HG02938 (cell line): Measurements from ENCODE around the gene CTNNBL1.

ENCODE experiments used
- ATAC-seq: cut with Tn5 transposase; IDR thresholded peaks from one replicate; pipeline ENCODE4 v1.9.1; 2021; ENCODE audit warnings: mild to moderate bottlenecking, moderate library complexity; ENCODE audit not compliant: unreplicated experiment

The CTNNBL1 gene

GRCh38 chr20:37775200-37775599 is 81.4 kb downstream of the CTNNBL1 start:
- no peak for ATAC-seq

DNA sequence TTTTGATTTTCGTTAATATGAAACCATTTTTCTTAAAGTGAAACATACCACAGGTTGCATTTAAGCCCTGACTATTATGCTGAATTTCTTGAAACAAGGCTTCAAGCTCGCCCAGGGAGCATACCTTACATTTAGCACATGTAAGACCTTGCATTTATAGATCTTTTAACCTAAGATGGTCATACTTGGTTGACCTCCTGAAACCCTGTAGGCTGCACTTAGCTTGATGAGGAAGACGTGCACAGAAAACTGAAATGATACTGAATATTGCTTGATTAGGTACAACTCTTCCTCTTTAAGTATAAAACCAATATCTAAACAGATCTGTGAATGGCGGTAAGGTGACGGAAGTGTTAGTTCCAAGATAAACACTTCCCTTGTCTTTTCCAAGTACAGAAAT is 82.2 kb downstream of the CTNNBL1 start:
- ATAC-seq = no peak

DNA sequence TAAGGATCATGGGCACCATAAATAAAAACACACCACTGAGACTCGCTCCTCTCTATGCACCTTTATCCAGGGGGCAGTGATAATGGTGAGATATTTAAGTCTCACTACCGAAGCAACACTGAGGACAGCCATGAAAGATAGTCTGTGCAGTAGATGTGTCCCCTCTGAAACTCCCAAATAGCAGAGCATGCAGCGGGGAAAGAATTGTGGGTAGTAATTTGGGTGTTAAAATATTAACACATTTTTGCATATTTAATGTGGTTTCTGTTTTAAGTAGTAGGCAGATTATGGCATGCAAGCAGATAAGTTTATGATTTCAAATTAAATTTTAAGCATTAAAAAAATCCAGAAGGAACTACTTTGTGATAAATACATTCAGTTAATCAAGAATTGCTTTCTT is 82.7 kb downstream of the CTNNBL1 start:
- ATAC-seq = no peak

DNA sequence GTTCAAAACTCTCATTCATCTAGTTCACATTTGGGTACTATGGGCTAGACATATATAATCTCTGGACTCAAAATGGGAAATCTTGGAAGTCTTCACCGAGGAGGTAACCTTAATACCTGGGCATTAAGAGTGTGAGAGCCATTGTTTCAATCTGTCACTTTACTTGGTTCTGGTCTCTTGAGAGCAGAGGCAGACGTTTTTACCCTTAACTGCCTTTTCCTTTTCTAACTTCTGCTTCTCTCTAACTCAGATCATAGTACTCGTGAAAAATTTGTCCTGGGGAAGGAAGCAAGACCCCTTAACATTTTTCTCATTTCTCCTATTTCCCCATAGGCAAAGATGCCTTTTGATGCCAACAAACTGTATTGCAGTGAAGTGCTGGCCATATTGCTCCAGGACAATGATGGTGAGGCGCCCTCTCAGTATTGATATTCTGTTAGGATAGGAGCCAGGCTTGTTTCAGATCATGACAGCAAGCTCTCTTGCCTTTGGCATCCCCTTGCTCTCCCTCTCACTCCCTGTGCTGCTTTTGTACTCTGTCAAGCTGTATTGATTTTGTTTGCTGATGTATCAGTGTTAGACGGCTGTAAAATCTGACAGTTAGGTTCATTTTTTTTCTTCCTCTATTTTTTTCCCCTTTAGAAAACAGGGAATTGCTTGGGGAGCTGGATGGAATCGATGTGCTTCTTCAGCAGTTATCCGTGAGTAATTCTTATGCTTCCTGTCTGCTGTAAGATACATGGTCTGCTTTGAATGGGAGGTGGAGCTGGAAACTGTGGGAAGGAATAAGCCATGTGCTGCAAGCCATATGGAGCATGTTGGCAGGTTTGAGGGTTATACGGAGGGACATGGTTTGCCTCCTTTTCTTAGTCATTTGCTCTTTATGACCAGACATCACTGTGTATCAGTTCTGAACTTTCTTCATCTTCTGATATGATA is 83.5 kb downstream of the CTNNBL1 start:
- no peak for ATAC-seq

- ATAC-seq = no peak
These were observed 84.3 kb downstream of the CTNNBL1 start for GRCh38 chr20:37777988-37778659.

DNA sequence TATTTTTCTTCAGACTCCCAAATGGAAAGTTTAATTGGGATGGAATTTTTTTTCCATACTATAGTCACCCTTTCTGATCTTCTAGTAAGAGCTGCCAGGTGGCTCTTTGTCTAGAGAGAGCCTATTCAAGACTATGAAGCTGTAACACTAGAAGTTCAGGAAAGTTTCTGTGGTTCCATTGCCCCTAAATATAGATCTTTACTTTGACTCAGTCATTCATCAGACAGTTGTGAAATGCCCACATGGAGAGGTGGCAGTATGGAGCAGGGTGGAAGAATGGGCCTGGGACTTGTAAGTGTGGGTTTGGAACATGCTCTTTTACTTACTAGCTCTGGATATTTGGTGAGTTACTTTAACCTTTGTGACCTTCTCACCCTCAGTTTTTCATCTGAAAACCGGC is 87.8 kb downstream of the CTNNBL1 start:
- ATAC-seq = no peak

DNA sequence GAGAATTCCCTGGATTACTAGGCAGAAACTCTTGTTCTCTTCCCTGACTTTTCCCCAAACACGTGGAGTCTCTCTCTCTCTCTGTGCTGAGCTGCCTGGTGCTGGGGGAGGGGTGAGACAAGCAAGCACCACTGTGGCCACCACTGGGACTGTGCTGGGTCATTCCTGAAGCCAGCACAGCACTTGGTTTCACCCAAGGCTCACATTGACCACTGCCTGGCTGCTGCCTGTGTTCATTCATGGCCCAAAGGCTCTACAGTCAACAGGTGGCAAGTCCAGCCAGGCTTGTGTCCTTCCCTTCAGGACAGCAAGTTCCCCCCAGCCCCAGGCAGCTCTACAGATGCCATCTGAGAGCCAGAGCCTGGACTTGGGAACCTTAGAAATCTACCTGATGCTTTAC is 92.2 kb downstream of the CTNNBL1 start:
- no peak for ATAC-seq

DNA sequence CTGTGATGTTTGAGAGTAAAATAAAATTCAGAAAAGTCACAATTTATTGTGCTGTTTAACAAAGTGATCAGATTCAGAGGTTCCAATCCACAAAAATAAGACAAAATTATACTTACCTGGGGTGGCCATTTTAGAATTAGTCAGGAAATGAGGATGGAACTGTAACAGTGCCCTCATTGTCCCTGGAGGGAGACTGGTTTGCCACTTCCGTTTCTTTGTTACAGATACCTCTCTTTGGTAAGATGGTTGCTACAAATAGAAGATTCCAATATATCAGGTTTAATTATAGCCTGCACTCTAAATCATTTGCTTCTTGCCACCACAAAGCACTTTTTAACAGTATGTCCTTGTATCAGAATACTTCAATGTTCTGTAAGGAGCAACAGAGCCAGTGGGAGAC is 95.6 kb downstream of the CTNNBL1 start:
- ATAC-seq = no peak

DNA sequence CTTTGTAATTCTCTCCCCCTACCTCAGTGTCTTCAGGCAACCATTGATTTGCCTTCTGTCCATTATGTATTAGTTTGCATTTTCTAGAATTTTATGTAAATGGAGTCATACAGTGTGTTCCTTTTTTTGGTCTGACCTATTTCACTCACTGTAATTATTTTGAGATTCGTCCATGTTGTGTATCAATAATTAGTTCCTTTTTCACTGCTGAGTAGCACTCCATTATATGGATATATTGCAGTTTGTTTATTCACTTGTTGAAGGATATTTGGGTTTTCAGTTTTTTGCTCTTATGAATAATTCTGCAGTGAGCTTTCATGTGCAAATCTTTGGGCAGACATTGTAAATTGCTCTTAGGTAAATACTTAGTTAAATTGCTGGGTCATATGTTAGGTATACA is 97.1 kb downstream of the CTNNBL1 start:
- no peak for ATAC-seq

DNA sequence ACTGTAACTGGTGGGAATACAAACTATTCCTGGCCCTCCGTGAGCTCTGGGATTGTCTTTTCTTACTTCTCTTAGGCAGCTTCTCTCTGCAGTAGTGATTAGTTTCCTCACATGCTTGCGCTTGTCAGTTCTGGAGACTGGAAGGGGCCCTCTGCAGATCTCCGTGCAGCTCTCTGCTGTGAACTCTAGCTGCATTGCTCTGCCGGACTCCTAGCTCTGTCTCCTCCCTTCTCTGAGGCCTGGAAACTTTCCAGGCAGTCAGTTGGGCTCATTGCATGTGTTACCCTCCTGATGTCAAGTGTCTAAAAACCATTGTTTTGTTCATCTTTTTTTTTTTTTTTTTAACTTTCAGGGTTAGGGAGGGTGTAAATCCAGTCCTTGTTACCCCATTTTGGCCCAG is 102.3 kb downstream of the CTNNBL1 start:
- ATAC-seq = no peak

DNA sequence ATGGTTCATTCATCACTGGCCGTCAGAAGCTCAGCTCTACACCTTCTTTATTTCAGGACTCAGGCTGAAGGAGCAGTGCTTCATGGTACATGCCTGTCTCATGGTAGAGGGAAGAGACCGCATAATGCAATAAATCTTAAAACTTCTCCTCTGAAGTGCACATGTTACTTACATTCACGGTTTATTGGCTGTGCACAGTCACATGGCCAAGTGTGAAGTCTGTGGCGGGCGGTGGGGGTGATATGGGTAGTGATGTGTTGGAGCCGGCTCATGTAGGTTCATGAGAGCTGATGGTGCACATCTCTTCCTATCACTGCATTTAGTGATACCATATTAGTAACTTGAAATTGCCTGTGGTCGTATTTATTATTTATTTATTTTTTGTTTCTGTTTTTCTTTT is 102.9 kb downstream of the CTNNBL1 start:
- ATAC-seq = no peak

DNA sequence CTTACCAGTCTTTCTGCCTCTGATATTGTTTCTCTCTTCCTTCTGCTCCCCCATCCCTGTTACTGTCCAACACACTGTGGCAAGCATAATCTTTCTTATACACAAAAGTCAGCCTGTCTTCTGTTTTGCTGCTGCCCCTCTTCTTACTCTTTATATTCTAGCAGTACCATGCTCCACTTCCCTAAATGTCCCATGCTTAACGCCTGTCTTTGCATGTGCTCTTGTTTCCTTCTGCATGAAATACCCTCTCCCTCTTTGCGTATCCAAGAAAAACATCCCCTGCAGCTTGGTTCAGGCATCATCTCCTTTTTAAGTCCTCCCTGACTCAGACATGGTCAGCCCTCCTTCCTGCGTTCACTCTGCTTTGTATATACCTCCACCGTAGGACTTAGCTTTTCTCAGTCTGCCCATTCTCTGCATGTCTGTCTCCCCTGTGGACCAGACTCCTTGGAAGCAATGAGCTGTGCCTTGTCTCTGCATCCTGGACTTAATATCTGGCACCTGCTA is 103.9 kb downstream of the CTNNBL1 start:
- ATAC-seq = no peak

DNA sequence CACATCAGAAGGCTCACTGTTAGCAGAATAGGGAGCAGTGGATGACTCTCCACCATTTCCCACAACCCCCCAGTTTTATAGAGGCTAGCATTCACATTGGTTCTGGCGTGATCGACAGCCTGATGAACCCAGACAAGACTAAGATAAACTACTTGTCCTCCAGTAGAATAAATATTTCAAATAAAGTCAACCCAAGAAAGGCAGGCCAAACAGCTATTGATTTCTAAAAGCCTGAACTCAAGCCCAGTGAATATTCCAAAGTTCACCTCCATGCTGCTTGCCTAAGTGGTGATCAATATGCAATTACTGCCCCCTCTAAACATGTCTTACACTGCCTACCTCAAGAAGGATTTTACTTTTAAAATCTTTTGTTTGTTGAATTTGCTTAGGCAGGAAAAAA is 104.5 kb downstream of the CTNNBL1 start:
- ATAC-seq = no peak

DNA sequence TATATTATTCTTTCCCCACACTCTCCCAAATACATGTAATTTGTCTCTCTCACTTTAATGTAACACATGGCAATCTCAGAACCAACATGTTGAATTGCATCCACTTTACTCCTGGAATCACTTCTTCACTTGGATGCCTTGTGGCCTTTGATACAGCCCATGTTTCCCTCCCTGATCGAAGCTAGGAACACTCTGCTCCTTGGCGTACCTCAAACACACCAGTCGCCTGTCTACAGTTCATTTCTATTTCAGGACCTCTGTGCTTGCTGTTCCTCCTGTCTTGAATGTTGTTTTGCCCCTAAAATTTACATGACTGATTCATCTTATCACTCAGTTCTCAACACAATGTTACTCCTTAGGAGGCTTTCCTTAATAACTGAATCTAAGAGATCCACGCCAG is 106.8 kb downstream of the CTNNBL1 start:
- no peak for ATAC-seq

- ATAC-seq = no peak
These were observed 108.1 kb downstream of the CTNNBL1 start for GRCh38 chr20:37801921-37802320.

DNA sequence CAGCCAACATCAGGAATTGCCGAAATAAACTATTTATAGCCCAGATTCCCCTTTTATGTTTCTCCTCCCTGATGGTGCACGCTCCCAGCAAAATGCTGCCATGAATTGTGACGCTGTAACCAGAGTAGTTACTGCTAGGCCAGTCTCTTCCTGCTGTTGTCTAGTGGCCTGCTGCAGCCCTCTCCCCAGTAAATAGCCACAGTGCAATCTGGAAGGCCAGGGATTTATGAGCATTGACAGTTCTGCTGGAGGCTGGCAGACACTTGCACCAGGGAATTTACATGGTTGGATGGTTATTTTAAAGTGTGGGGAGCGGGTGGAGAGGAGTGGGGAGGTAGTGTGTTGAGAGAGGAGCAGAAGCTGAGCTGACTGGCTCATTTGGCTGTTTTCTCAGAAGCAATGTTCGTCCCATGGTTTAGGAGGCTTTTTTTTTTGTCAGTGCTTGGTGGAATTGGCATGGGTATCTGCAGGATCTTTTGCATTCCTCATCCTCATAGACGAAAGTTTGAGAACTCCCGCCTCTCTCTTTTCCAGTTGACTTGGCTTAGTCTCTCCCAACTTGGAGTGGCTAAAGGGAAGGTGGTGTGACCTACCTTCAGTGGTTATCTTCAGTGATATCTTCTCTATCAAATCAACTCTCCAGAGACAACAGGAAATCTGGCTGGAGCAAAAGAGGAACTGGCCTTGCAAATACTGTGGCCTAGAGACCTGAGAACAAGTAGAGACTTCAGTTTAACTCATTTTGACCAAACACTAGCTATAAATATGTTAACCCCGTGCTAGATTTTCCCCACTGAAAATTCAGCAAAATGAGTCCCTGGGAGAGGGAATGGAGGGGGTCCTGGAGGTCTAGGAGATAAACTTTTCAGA is 109.8 kb downstream of the CTNNBL1 start:
- ATAC-seq = peak; percentile 57

DNA sequence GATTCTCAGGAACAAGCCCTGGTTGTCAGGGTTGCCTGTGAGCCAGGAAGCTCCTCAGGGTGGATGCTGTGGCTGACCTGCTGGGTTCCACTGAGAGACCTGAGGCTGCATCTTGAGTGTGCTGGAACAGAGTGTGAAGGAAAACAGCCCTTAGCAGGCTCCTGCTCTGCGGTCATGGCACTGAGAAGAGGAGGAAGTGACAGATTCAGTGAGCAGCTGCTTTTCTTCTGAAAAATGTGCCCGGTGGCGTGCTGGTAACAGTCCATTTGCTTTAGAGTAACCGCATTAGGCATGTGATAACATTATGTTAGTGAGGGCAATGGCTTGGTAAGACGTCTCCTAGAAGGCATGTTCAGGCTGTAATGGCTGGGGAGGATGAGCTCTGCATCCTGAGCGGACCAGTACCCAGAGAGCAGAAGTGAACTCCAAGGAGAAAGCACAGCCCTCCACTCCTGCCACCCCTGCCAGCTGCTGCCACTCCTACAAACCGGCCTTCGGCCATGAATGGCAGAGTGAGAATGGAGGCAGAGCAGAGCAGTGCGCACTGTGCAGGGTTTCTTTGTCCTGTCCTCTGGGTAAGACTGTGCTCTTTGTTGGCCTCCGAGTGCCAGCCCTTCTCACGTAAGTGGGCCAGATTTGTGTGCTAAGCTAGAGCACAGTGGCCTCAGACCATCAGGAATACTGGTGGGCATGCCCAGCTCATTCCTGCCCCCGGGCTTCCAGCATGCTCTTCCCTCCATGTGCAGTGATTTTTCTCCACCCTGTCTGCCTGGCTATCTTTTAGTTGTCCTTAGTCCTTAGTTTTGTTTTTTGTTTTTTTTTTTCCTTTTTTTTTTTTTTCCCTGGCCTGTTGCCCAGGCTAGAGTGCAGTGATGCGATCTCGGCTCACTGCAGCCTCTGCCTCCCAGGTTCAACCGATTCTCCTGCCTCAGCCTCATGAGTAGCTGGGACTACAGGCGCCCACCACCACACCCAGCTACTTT is 111.0 kb downstream of the CTNNBL1 start:
- ATAC-seq = peak; percentile 64

GRCh38 chr20:37807471-37808232 is 113.8 kb downstream of the CTNNBL1 start:
- no peak for ATAC-seq
